Neuronal stem cell (in vitro differentiated cells): ENCODE results near the gene RAPGEFL1.
A peak's percentile ranks its signal among the peaks of the same experiment; 100 is the strongest.

Experiments used
- DNase-seq: peaks from one replicate; pipeline ENCODE4 v3.0.0-alpha.2; 2013; ENCODE audit warnings: low spot score
- H2AFZ ChIP-seq: one replicate; pipeline ENCODE4 v1.6.1; 2013; ENCODE audit warnings: mild to moderate bottlenecking, low read length, inconsistent platforms
- H2AK5ac ChIP-seq: 2 replicates; pipeline ENCODE4 v1.6.1; 2013; ENCODE audit warnings: low read depth, mild to moderate bottlenecking, inconsistent platforms, low read length, moderate library complexity, mixed read lengths
- H2BK120ac ChIP-seq: 2 replicates; pipeline ENCODE4 v1.6.1; 2013; ENCODE audit warnings: low read depth, mild to moderate bottlenecking, inconsistent platforms, low read length, moderate library complexity, mixed read lengths
- H2BK12ac ChIP-seq: one replicate; pipeline ENCODE4 v1.6.1; 2013; ENCODE audit warnings: low read length, inconsistent platforms
- H2BK15ac ChIP-seq: 2 replicates; pipeline ENCODE4 v1.6.1; 2013; ENCODE audit warnings: mild to moderate bottlenecking, low read length, inconsistent platforms, mixed read lengths
- H2BK5ac ChIP-seq: one replicate; pipeline ENCODE4 v1.6.1; 2013; ENCODE audit warnings: inconsistent platforms, mild to moderate bottlenecking, low read length, moderate library complexity
- H3K14ac ChIP-seq: one replicate; pipeline ENCODE4 v1.6.1; 2013; ENCODE audit warnings: low read length, inconsistent platforms
- H3K18ac ChIP-seq: 2 replicates; pipeline ENCODE4 v1.6.1; 2013; ENCODE audit warnings: low read length, inconsistent platforms
- H3K23ac ChIP-seq: 2 replicates; pipeline ENCODE4 v1.6.1; 2013; ENCODE audit warnings: low read depth, mild to moderate bottlenecking, mixed read lengths, low read length, inconsistent platforms; ENCODE audit not compliant: poor library complexity
- H3K27ac ChIP-seq: replicated peaks from 3 replicates; pipeline ENCODE4 v1.5.1; 2013; ENCODE audit warnings: low read length, inconsistent platforms
- H3K27me3 ChIP-seq, 3 experiments: 2 replicates each; pipeline ENCODE4 v1.6.1; 2013; ENCODE audit warnings: low read length in 3 of 3, mild to moderate bottlenecking in 2 of 3, inconsistent platforms in 1 of 3, low read depth in 1 of 3, mixed read lengths in 1 of 3, moderate library complexity in 1 of 3; ENCODE audit not compliant: control insufficient read depth in 3 of 3, insufficient read depth in 3 of 3
- H3K36me3 ChIP-seq, 2 donors: replicated peaks in 1 of 2; 2 replicates each; pipeline ENCODE4 v1.6.1; 2013; ENCODE audit warnings: low read length in 2 of 2; ENCODE audit not compliant: control insufficient read depth in 2 of 2, insufficient read depth in 2 of 2
- H3K4ac ChIP-seq: 2 replicates; pipeline ENCODE4 v1.6.1; 2013; ENCODE audit warnings: inconsistent platforms, mild to moderate bottlenecking, low read length, moderate library complexity
- H3K4me1 ChIP-seq, 2 donors: 1 replicate in 1 of 2; 2 replicates in 1 of 2; pipeline ENCODE4 v1.6.1; 2013; ENCODE audit warnings: low read length in 2 of 2, low read depth in 1 of 2; ENCODE audit not compliant: control insufficient read depth in 2 of 2, insufficient read depth in 1 of 2
- H3K4me2 ChIP-seq: one replicate; pipeline ENCODE4 v1.6.1; 2013; ENCODE audit warnings: mild to moderate bottlenecking, low read length, inconsistent platforms; ENCODE audit not compliant: insufficient read depth, poor library complexity, severe bottlenecking
- H3K4me3 ChIP-seq, 2 donors: 2 replicates each; pipeline ENCODE4 v1.5.1; 2013; ENCODE audit warnings: low read length in 2 of 2, mild to moderate bottlenecking in 2 of 2, inconsistent platforms in 1 of 2, moderate library complexity in 1 of 2
- H3K79me1 ChIP-seq: one replicate; pipeline ENCODE4 v1.6.1; 2013; ENCODE audit warnings: low read depth, mild to moderate bottlenecking, inconsistent platforms, low read length, moderate library complexity
- H3K9ac ChIP-seq: one replicate; pipeline ENCODE4 v1.6.1; 2013; ENCODE audit warnings: mild to moderate bottlenecking, low read depth, low read length, inconsistent platforms; ENCODE audit not compliant: poor library complexity
- H3K9me3 ChIP-seq, 2 donors: replicated peaks in 1 of 2; 2 replicates each; pipeline versions ENCODE3 to v1.6.1; 2013; ENCODE audit warnings: low read length in 2 of 2, mild to moderate bottlenecking in 2 of 2, inconsistent platforms in 1 of 2, low read depth in 1 of 2, mixed read lengths in 1 of 2, moderate library complexity in 1 of 2; ENCODE audit not compliant: control insufficient read depth in 2 of 2, insufficient read depth in 1 of 2
- H4K8ac ChIP-seq: one replicate; pipeline ENCODE4 v1.6.1; 2013; ENCODE audit warnings: low read depth, mild to moderate bottlenecking, inconsistent platforms, low read length, moderate library complexity
- H4K91ac ChIP-seq: one replicate; pipeline ENCODE4 v1.6.1; 2013; ENCODE audit warnings: low read length, low read depth, mild to moderate bottlenecking, inconsistent platforms; ENCODE audit not compliant: poor library complexity
- WGBS, 2 donors: extraction: QIAGEN DNeasy Blood & Tissue Kit; methylation state at CpG; one replicate each; pipeline ENCODE4 v1.1.7; 2013; ENCODE audit warnings: missing lambda C conversion rate in 2 of 2, mixed read lengths in 1 of 2; ENCODE audit not compliant: insufficient read length in 2 of 2, insufficient replicate concordance in 1 of 2; ENCODE audit errors: extremely low coverage in 2 of 2; 5-methylcytosine and 5-hydroxymethylcytosine counted together

Gene RAPGEFL1

DNA sequence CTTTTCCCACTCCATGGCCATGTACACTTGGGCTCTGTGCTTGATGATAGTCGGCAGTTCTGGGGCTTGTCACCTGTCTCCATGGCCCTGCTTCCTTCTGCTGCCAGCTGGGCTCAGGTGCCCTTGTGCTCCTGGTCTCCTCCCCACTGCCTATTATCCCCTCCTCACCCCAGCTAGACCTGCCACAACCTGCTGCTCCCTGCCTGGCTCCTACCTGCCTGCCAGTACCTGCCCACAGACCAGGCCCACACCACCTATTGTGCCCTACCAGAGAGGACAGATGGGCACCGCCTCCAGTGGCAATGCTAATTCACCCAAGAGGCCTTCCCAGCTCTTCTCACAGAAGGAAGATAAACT, 538 bp upstream of the RAPGEFL1 start:
- H3K4me3 ChIP-seq, result peak overlapping the region in 1 of 2 donors; percentile 5
- no CpG with 5 or more reads among the region's 2 CpGs for WGBS, 2 donors
- H3K27ac ChIP-seq, result peak overlapping the region; percentile 33

DNA sequence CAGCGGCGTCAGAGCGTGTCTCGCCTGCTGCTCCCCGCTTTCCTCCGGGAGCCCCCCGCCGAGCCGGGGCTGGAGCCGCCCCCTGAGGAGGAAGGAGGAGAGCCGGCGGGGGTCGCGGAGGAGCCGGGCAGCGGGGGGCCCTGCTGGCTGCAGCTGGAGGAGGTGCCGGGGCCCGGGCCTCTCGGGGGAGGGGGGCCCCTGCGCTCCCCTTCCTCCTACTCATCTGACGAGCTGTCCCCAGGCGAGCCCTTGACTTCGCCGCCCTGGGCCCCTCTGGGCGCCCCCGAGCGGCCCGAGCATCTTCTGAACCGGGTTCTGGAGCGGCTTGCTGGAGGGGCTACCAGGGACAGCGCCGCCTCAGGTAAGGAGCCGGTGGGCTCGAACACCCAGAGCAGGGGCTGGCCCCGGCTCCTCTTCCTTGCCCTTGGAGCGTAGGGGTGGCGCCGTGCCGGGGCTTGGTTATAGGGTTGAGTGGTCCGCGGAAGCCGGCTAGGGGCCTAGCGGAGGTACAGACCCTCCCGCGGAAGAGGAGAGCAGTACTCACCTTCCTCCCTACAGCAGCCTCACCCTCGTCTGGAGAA, 841 bp downstream of the RAPGEFL1 start:
- H2AFZ ChIP-seq, result no peak overlapping the region
- H3K9me3 ChIP-seq, result no peaks in the 10 kb centered on the region
- H3K4me2 ChIP-seq, result peak overlapping the region; percentile 90
- no peak overlapping the region for H2BK120ac ChIP-seq
- peak overlapping the region in 1 of 2 donors; percentile 67 for H3K4me3 ChIP-seq
- peaks cover 5 to 63% of the 10 kb centered on the region in 2 donors for H3K36me3 ChIP-seq
- H2AK5ac ChIP-seq, result peak overlapping the region; percentile 92
- H4K8ac ChIP-seq, result no peak overlapping the region
- no peaks in the 10 kb centered on the region for H3K79me1 ChIP-seq
- H3K27me3 ChIP-seq, result no peaks in the 10 kb centered on the region
- H4K91ac ChIP-seq, result no peak overlapping the region
- peak overlapping the region; percentile 80 for H3K23ac ChIP-seq
- H3K9ac ChIP-seq, result peak overlapping the region; percentile 40
- peak overlapping the region; percentile 8 for H3K14ac ChIP-seq
- no peak overlapping the region for H2BK15ac ChIP-seq
- DNase-seq, result no peak
- WGBS, 2 donors, result no CpG with 5 or more reads among the region's 46 CpGs
- no peak overlapping the region for H3K27ac ChIP-seq
- H3K18ac ChIP-seq, result peak overlapping the region; percentile 89
- no peak overlapping the region for H2BK5ac ChIP-seq
- H3K4me1 ChIP-seq, result peaks cover 5 to 27% of the 10 kb centered on the region in 2 donors
- no peak overlapping the region for H3K4ac ChIP-seq
- H2BK12ac ChIP-seq, result peak overlapping the region; percentile 41

More for the DNA sequence above, 538 bp upstream of the RAPGEFL1 start:
- H3K4me2 ChIP-seq, result no peak overlapping the region
- peaks cover 9 to 76% of the 10 kb centered on the region in 2 donors for H3K36me3 ChIP-seq
- H2AK5ac ChIP-seq, result peak overlapping the region; percentile 36
- no peak overlapping the region for H2BK120ac ChIP-seq
- no peak overlapping the region for H2AFZ ChIP-seq
- H3K9ac ChIP-seq, result no peak overlapping the region
- H3K4ac ChIP-seq, result peak overlapping the region; percentile 25
- H2BK5ac ChIP-seq, result no peak overlapping the region
- H3K27me3 ChIP-seq, result no peaks in the 10 kb centered on the region
- no peak overlapping the region for H3K18ac ChIP-seq
- H4K8ac ChIP-seq, result no peak overlapping the region
- H2BK12ac ChIP-seq, result peak overlapping the region; percentile 46
- peak overlapping the region; percentile 41 for H2BK15ac ChIP-seq
- H4K91ac ChIP-seq, result no peak overlapping the region
- H3K79me1 ChIP-seq, result no peaks in the 10 kb centered on the region
- H3K4me1 ChIP-seq, result peaks cover 5 to 27% of the 10 kb centered on the region in 2 donors
- H3K14ac ChIP-seq, result no peak overlapping the region
- H3K9me3 ChIP-seq, result no peaks in the 10 kb centered on the region
- H3K23ac ChIP-seq, result no peak overlapping the region
- DNase-seq, result no peak

DNA sequence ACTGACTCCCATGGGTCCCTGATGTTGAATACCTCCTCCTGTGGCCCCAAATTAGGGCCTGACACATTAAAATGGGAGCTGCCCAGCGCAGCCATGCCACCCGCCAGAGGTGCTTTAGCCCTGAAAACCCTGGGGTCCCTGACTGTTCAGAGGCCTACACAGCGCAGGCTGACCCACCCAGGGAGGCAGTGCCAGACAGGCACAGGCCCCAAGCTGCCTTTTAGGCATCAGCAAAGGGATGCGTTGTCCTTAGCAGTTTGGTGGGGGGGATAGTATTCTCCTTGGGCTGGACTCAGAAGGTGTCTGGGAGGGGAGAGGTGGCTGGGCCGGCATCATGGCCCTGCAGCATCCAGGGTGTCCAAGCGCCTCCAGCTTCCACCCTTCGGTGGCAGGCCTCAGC, 1.4 kb downstream of the RAPGEFL1 start:
- Histone ChIP-seq H4K91ac (no peak overlapping the region), H3K18ac (peak overlapping the region; percentile 89), H3K9ac (no peak overlapping the region), H3K79me1 (no peaks in the 10 kb centered on the region), H3K9me3 (no peaks in the 10 kb centered on the region), H2AFZ (no peak overlapping the region), H3K4ac (peak overlapping the region; percentile 95), H3K36me3 (peaks cover 3 to 57% of the 10 kb centered on the region in 2 donors), H2BK5ac (no peak overlapping the region), H3K4me2 (peak overlapping the region; percentile 90), H2AK5ac (peak overlapping the region; percentile 92), H3K23ac (peak overlapping the region; percentile 80), H3K27me3 (no peaks in the 10 kb centered on the region), H3K27ac (no peak overlapping the region), H2BK15ac (no peak overlapping the region), H2BK12ac (no peak overlapping the region), H3K14ac (no peak overlapping the region), H3K4me3 (peak overlapping the region in 1 of 2 donors; percentile 67), H4K8ac (no peak overlapping the region), H3K4me1 (peaks cover 5 to 27% of the 10 kb centered on the region in 2 donors), H2BK120ac (no peak overlapping the region)
- WGBS, 2 donors, result no CpG with 5 or more reads among the region's 7 CpGs
- DNase-seq, result no peak

DNA sequence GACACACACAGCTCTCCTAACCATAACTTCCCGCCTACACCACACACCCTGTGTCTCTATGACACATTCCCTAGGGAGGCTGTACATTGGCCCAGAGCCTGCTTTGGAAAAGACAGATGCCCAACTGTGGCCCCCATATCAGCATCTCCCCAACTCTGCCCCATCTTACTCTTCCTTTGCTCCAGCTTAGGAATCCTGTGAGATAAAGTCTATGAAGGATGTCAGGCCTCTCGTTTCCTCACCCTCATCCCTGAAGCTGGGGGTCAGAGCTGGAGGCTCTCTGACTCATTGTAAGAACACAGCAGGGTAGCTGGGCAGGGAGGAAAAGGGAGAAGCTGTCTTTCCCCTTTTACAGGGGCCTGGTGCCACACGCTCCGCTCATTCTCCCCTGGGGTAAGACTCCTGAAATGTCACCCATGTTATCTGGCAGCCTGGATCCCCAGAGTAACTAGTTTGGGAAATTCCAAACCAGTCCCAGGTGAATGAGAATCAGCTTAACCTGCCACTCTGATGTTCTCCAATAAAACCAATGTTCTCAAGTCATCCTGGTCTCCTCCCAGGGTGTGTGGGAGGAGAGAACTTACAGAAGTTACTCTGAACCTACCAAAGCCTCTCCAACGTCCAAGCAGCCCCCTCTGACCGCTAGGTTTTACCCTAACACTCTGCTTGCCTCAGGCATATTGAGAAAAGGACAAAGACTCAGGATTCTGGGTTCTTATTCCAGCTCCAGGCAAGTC, 2.8 kb downstream of the RAPGEFL1 start:
- DNase-seq, result no peak
- H2BK12ac ChIP-seq, result no peak overlapping the region
- H3K23ac ChIP-seq, result no peak overlapping the region
- no peak overlapping the region for H2AFZ ChIP-seq
- no peak overlapping the region for H2BK120ac ChIP-seq
- no peak overlapping the region for H3K4me3 ChIP-seq
- no peak overlapping the region for H3K27ac ChIP-seq
- no peak overlapping the region for H3K18ac ChIP-seq
- H3K4me1 ChIP-seq, result peaks cover 5 to 27% of the 10 kb centered on the region in 2 donors
- WGBS, 2 donors, result no CpG with 5 or more reads among the region's 6 CpGs
- no peak overlapping the region for H4K8ac ChIP-seq
- H3K14ac ChIP-seq, result no peak overlapping the region
- peak overlapping the region; percentile 25 for H3K4me2 ChIP-seq
- no peak overlapping the region for H2BK15ac ChIP-seq
- no peaks in the 10 kb centered on the region for H3K27me3 ChIP-seq
- H4K91ac ChIP-seq, result no peak overlapping the region
- H3K4ac ChIP-seq, result no peak overlapping the region
- H3K36me3 ChIP-seq, result peaks cover 3 to 43% of the 10 kb centered on the region in 2 donors
- H2AK5ac ChIP-seq, result no peak overlapping the region
- H3K9ac ChIP-seq, result no peak overlapping the region
- H3K9me3 ChIP-seq, result no peaks in the 10 kb centered on the region
- peak overlapping the region; percentile 53 for H2BK5ac ChIP-seq
- H3K79me1 ChIP-seq, result no peaks in the 10 kb centered on the region
